ENCODE data around the gene ARSI.

DNA sequence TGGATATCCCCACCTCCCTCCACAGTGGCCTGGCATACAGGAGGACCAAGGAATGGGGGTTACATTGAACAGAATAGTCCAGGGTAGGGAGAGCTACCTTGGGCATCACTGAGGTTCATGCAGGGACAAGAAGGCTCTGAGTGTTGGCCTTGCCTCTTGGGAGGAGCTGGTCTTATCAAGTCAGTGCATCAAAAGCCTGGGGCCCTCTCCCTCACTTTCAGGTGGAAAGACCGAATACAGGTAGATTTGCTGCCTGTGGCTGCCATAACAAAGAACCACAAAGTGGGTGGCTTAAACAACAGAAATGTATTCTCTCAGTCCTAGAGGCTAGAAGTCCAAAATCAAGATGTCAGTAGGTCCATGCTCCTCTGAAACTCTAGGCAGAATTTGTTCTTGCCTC is 18.5 kb upstream of the ARSI start:
- TF ChIP-seq, protein P1, sequence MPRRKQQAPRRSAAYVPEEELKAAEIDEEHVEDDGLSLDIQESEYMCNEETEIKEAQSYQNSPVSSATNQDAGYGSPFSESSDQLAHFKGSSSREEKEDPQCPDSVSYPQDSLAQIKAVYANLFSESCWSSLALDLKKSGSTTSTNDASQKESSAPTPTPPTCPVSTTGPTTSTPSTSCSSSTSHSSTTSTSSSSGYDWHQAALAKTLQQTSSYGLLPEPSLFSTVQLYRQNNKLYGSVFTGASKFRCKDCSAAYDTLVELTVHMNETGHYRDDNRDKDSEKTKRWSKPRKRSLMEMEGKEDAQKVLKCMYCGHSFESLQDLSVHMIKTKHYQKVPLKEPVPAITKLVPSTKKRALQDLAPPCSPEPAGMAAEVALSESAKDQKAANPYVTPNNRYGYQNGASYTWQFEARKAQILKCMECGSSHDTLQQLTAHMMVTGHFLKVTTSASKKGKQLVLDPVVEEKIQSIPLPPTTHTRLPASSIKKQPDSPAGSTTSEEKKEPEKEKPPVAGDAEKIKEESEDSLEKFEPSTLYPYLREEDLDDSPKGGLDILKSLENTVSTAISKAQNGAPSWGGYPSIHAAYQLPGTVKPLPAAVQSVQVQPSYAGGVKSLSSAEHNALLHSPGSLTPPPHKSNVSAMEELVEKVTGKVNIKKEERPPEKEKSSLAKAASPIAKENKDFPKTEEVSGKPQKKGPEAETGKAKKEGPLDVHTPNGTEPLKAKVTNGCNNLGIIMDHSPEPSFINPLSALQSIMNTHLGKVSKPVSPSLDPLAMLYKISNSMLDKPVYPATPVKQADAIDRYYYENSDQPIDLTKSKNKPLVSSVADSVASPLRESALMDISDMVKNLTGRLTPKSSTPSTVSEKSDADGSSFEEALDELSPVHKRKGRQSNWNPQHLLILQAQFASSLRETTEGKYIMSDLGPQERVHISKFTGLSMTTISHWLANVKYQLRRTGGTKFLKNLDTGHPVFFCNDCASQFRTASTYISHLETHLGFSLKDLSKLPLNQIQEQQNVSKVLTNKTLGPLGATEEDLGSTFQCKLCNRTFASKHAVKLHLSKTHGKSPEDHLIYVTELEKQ (tag by site-specific recombination; IDR thresholded peaks at IDR 0.05; ENCODE audit: borderline replicate concordance): no peak
- TF ChIP-seq ZNF785 (tag by site-specific recombination; IDR thresholded peaks at IDR 0.05) (no peak), ZNF174 (tag by site-specific recombination; IDR thresholded peaks at IDR 0.05) (no peak), ZNF549 (tag by site-specific recombination; IDR thresholded peaks at IDR 0.05) (no peak)
- TF ChIP-seq, protein P2, sequence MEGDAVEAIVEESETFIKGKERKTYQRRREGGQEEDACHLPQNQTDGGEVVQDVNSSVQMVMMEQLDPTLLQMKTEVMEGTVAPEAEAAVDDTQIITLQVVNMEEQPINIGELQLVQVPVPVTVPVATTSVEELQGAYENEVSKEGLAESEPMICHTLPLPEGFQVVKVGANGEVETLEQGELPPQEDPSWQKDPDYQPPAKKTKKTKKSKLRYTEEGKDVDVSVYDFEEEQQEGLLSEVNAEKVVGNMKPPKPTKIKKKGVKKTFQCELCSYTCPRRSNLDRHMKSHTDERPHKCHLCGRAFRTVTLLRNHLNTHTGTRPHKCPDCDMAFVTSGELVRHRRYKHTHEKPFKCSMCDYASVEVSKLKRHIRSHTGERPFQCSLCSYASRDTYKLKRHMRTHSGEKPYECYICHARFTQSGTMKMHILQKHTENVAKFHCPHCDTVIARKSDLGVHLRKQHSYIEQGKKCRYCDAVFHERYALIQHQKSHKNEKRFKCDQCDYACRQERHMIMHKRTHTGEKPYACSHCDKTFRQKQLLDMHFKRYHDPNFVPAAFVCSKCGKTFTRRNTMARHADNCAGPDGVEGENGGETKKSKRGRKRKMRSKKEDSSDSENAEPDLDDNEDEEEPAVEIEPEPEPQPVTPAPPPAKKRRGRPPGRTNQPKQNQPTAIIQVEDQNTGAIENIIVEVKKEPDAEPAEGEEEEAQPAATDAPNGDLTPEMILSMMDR (tag by site-specific recombination; IDR thresholded peaks at IDR 0.05): no peak
- TF ChIP-seq, protein P3, sequence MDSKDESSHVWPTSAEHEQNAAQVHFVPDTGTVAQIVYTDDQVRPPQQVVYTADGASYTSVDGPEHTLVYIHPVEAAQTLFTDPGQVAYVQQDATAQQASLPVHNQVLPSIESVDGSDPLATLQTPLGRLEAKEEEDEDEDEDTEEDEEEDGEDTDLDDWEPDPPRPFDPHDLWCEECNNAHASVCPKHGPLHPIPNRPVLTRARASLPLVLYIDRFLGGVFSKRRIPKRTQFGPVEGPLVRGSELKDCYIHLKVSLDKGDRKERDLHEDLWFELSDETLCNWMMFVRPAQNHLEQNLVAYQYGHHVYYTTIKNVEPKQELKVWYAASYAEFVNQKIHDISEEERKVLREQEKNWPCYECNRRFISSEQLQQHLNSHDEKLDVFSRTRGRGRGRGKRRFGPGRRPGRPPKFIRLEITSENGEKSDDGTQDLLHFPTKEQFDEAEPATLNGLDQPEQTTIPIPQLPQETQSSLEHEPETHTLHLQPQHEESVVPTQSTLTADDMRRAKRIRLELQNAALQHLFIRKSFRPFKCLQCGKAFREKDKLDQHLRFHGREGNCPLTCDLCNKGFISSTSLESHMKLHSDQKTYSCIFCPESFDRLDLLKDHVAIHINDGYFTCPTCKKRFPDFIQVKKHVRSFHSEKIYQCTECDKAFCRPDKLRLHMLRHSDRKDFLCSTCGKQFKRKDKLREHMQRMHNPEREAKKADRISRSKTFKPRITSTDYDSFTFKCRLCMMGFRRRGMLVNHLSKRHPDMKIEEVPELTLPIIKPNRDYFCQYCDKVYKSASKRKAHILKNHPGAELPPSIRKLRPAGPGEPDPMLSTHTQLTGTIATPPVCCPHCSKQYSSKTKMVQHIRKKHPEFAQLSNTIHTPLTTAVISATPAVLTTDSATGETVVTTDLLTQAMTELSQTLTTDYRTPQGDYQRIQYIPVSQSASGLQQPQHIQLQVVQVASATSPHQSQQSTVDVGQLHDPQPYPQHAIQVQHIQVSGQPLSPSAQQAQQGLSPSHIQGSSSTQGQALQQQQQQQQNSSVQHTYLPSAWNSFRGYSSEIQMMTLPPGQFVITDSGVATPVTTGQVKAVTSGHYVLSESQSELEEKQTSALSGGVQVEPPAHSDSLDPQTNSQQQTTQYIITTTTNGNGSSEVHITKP (tag by site-specific recombination; IDR thresholded peaks at IDR 0.05): no peak

Measured in HEK293 (cell line).